Osteocyte (in vitro differentiated cells): ENCODE measurements around the gene NCOA7. TPM values are rescaled to one million over a fixed set of nuclear protein-coding genes. Genes with fewer than 3 reads are reported as not detected.
A peak's percentile ranks its signal among the peaks of the same experiment; 100 is the strongest.

Experiments
- DNase-seq: peaks from one replicate; pipeline ENCODE4 v3.0.0; 2021; ENCODE audit warnings: mixed read lengths; ENCODE audit not compliant: unreplicated experiment; ENCODE audit errors: extremely low spot score
- H3K27ac Mint-ChIP-seq: one replicate; pipeline ENCODE4 v1.8.0; 2021; ENCODE audit warnings: mild to moderate bottlenecking, mixed read lengths; ENCODE audit not compliant: unreplicated experiment
- H3K27me3 Mint-ChIP-seq: one replicate; pipeline ENCODE4 v1.8.0; 2021; ENCODE audit warnings: mixed read lengths; ENCODE audit not compliant: unreplicated experiment
- H3K36me3 Mint-ChIP-seq: one replicate; pipeline ENCODE4 v1.8.0; 2021; ENCODE audit warnings: mixed read lengths; ENCODE audit not compliant: unreplicated experiment
- H3K4me1 Mint-ChIP-seq: one replicate; pipeline ENCODE4 v1.8.0; 2021; ENCODE audit warnings: mixed read lengths; ENCODE audit not compliant: unreplicated experiment
- H3K4me3 Mint-ChIP-seq: one replicate; pipeline ENCODE4 v1.8.0; 2021; ENCODE audit warnings: mild to moderate bottlenecking, moderate library complexity, mixed read lengths; ENCODE audit not compliant: unreplicated experiment
- H3K9me3 Mint-ChIP-seq: one replicate; pipeline ENCODE4 v1.8.0; 2021; ENCODE audit warnings: mixed read lengths; ENCODE audit not compliant: unreplicated experiment
- total RNA-seq: library from RNA; stranded (reverse); gene quantifications from 2 replicates; pipeline ENCODE4 v1.2.1, GENCODE V29; 2021
- TF ChIP-seq, protein P1 (sequence below): fragments of 200-600 bp; sonication (generic); IDR thresholded peaks from 2 replicates; pipeline ENCODE4 v1.5.0; 2021; ENCODE audit warnings: antibody characterized with exemption, mild to moderate bottlenecking, moderate library complexity

NCOA7 gene
- total RNA-seq, 1 donor from 2014 or later, result 65.7 TPM

- Mint-ChIP-seq H3K36me3 (no peaks in the 10 kb centered on the region), H3K4me3 (no peak overlapping the region), H3K9me3 (no peaks in the 10 kb centered on the region), H3K27me3 (no peaks in the 10 kb centered on the region), H3K27ac (peak overlapping the region; percentile 90), H3K4me1 (peaks cover 87% of the 10 kb centered on the region)
- DNase-seq, result no peak
- TF ChIP-seq, protein P1, sequence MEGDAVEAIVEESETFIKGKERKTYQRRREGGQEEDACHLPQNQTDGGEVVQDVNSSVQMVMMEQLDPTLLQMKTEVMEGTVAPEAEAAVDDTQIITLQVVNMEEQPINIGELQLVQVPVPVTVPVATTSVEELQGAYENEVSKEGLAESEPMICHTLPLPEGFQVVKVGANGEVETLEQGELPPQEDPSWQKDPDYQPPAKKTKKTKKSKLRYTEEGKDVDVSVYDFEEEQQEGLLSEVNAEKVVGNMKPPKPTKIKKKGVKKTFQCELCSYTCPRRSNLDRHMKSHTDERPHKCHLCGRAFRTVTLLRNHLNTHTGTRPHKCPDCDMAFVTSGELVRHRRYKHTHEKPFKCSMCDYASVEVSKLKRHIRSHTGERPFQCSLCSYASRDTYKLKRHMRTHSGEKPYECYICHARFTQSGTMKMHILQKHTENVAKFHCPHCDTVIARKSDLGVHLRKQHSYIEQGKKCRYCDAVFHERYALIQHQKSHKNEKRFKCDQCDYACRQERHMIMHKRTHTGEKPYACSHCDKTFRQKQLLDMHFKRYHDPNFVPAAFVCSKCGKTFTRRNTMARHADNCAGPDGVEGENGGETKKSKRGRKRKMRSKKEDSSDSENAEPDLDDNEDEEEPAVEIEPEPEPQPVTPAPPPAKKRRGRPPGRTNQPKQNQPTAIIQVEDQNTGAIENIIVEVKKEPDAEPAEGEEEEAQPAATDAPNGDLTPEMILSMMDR, result no peak
Measured at GRCh38 chr6:125944896-125945295, 154.1 kb downstream of the NCOA7 start.

DNA sequence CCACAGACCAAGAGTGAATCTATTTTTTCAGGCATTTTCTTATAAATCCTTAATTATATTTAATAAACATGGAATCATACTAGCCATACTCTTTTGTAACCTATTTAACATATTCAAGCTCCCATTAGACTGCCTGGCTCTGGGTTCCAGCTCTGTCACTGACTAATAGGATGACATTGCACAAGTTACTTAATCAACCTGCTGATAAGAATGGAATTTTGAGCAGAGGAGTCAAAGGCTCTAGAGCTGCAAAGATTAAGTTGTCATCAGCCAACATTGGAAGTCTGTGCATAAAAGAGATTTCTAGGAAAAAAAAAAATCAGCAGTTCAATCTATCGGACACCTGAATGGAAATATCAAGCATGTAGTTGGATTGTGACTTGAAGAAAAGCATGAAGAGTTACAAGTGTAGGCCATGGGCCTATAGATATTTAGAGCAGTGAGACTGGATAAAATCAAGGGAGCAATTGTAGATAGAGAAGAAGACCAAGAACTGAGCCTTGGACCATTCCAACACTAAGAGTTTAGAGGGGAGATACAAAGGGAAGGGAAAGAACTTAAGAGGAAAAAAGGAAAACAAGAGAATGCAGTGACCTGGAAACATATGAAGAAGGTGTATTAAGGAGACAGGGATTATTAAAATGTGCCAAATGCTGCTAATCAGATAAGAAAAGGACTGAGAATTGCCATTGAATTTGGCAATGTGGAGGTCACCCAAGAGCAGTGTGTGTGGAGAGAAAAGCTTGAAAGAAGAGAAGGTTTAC lies 154.8 kb downstream of the NCOA7 start:
- Mint-ChIP-seq H3K4me3 (no peak overlapping the region), H3K27ac (peak overlapping the region; percentile 90), H3K36me3 (no peaks in the 10 kb centered on the region), H3K4me1 (peaks cover 81% of the 10 kb centered on the region), H3K27me3 (no peaks in the 10 kb centered on the region), H3K9me3 (no peaks in the 10 kb centered on the region)
- DNase-seq, result no peak
- TF ChIP-seq, protein P1, result no peak

GRCh38 chr6:125947615-125948014 lies 156.9 kb downstream of the NCOA7 start:
- Mint-ChIP-seq H3K27me3 (no peaks in the 10 kb centered on the region), H3K4me3 (no peak overlapping the region), H3K36me3 (no peaks in the 10 kb centered on the region), H3K27ac (peak overlapping the region; percentile 90), H3K4me1 (peaks cover 62% of the 10 kb centered on the region), H3K9me3 (no peaks in the 10 kb centered on the region)
- TF ChIP-seq, protein P1, result no peak
- no peak for DNase-seq

GRCh38 chr6:125948455-125948854 lies 157.7 kb downstream of the NCOA7 start:
- Mint-ChIP-seq H3K36me3 (no peaks in the 10 kb centered on the region), H3K27ac (peak overlapping the region; percentile 55), H3K4me3 (no peak overlapping the region), H3K4me1 (peaks cover 53% of the 10 kb centered on the region), H3K27me3 (no peaks in the 10 kb centered on the region), H3K9me3 (no peaks in the 10 kb centered on the region)
- TF ChIP-seq, protein P1, result no peak
- DNase-seq, result no peak

- no peak for DNase-seq
- no peak overlapping the region for H3K27ac Mint-ChIP-seq
- H3K4me1 Mint-ChIP-seq, result peaks cover 47% of the 10 kb centered on the region
- H3K36me3 Mint-ChIP-seq, result no peaks in the 10 kb centered on the region
- H3K27me3 Mint-ChIP-seq, result no peaks in the 10 kb centered on the region
- TF ChIP-seq, protein P1, result no peak
- H3K9me3 Mint-ChIP-seq, result no peaks in the 10 kb centered on the region
- H3K4me3 Mint-ChIP-seq, result no peak overlapping the region
Measured at GRCh38 chr6:125949069-125949468, 158.3 kb downstream of the NCOA7 start.
